OCI-LY7 (cell line): ENCODE data around the gene DDIAS. TPM values are rescaled to one million over a fixed set of nuclear protein-coding genes. Genes with fewer than 3 reads are reported as not detected.

Experiments
- BruUV-seq: library from RNA; stranded (reverse); fragments of 400-500 nt; replicated peaks from 2 replicates; lab custom pipeline; 2021; lab: Mats Ljungman, UMichigan
- CTCF ChIA-PET: fragments of 300-600 bp; sonication (Branson Sonifier 250); formaldehyde crosslinking; loops from one replicate; lab custom pipeline; 2022; ENCODE audit warnings: antibody characterized with exemption; ENCODE audit not compliant: unreplicated experiment; lab: Charles Lee
- POLR2A ChIA-PET: fragments of 300-600 bp; sonication (Branson Sonifier 250); formaldehyde crosslinking; loops from one replicate; lab custom pipeline; 2022; ENCODE audit warnings: antibody characterized with exemption; lab: Charles Lee
- DNase-seq: peaks from one replicate; pipeline ENCODE4 v3.0.0-alpha.2; 2015; ENCODE audit warnings: low spot score
- H2AFZ ChIP-seq: fragments of 200-600 bp; sonication (generic), shearing (Covaris generic); 2 replicates; pipeline ENCODE4 v1.6.1; 2014; ENCODE audit warnings: mild to moderate bottlenecking, antibody characterized with exemption, low read length, moderate library complexity
- H3K27ac ChIP-seq: fragments of 200-600 bp; sonication (generic); 2 replicates; pipeline ENCODE4 v1.5.1; 2014; ENCODE audit warnings: mixed run types, low read depth, mild to moderate bottlenecking, moderate library complexity, low read length, inconsistent platforms; ENCODE audit not compliant: poor library complexity, severe bottlenecking
- H3K36me3 ChIP-seq: fragments of 200-600 bp; sonication (generic); 2 replicates; pipeline ENCODE4 v1.6.1; 2014; ENCODE audit warnings: mild to moderate bottlenecking, antibody characterized with exemption, low read length, moderate library complexity, mixed read lengths; ENCODE audit not compliant: insufficient read depth
- H3K4me1 ChIP-seq: fragments of 200-600 bp; sonication (generic); 2 replicates; pipeline ENCODE4 v1.5.1; 2014; ENCODE audit warnings: mild to moderate bottlenecking, low read length; ENCODE audit not compliant: insufficient read depth, poor library complexity, severe bottlenecking
- H3K4me2 ChIP-seq: fragments of 200-600 bp; sonication (generic); 2 replicates; pipeline ENCODE4 v1.6.1; 2014; ENCODE audit warnings: mild to moderate bottlenecking, low read length
- H3K4me3 ChIP-seq: fragments of 200-600 bp; sonication (generic); 2 replicates; pipeline ENCODE4 v1.5.1; 2014; ENCODE audit warnings: mild to moderate bottlenecking, low read depth, low read length; ENCODE audit not compliant: poor library complexity, severe bottlenecking
- H3K79me2 ChIP-seq: fragments of 200-600 bp; sonication (generic); 2 replicates; pipeline ENCODE4 v1.6.1; 2016; ENCODE audit warnings: low read depth, mild to moderate bottlenecking, low read length, moderate library complexity, mixed read lengths; ENCODE audit not compliant: insufficient read depth
- H3K9me2 ChIP-seq: fragments of 200-600 bp; sonication (generic); 2 replicates; pipeline ENCODE4 v1.6.1; 2016; ENCODE audit warnings: mild to moderate bottlenecking, low read length, mixed read lengths; ENCODE audit not compliant: insufficient read depth
- H3K9me3 ChIP-seq: fragments of 200-600 bp; sonication (generic); 2 replicates; pipeline ENCODE4 v1.6.1; 2014; ENCODE audit warnings: mild to moderate bottlenecking, mixed run types, low read length, mixed read lengths
- H4K20me1 ChIP-seq: fragments of 200-600 bp; sonication (generic); 2 replicates; pipeline ENCODE4 v1.6.1; 2014; ENCODE audit warnings: mild to moderate bottlenecking, antibody characterized with exemption, low read length, moderate library complexity, mixed read lengths; ENCODE audit not compliant: insufficient read depth
- CTCF ChIP-seq: fragments of 200-600 bp; sonication (generic); conservative IDR thresholded peaks from 2 replicates; pipeline ENCODE4 v1.5.1; 2014; ENCODE audit warnings: mild to moderate bottlenecking, antibody characterized with exemption, low read length, moderate library complexity, mixed read lengths
- EZH2phosphoT487 ChIP-seq: fragments of 200-600 bp; sonication (generic); IDR thresholded peaks from 2 replicates; pipeline ENCODE4 v1.6.1; 2018; ENCODE audit warnings: low read depth, borderline replicate concordance, mild to moderate bottlenecking, mixed run types, antibody characterized with exemption, low read length, moderate library complexity, mixed read lengths
- intact Hi-C: fragments of 100-400 bp; cut with micrococcal nuclease; formaldehyde crosslinking; loops from one replicate; pipeline ENCODE4 v1.10.0; 2022; ENCODE audit not compliant: unreplicated experiment
- total RNA-seq, 2 experiments: library from RNA; depleted of rRNA in 1 of 2; stranded (reverse); fragments of >200 nt in 1 of 2; shearing (Covaris generic) in 1 of 2; gene quantifications; 2 replicates each; pipeline ENCODE4 v1.2.3, GENCODE V29; 2014 to 2022

DDIAS gene
- total RNA-seq, 2 experiments from 2014 or later, result 16.7 to 23.1 TPM

- no peaks in the 10 kb centered on the region for H3K9me2 ChIP-seq
- DNase-seq, result no peak
- H2AFZ ChIP-seq, result no peak overlapping the region
- no peaks in the 10 kb centered on the region for H3K79me2 ChIP-seq
- no peak overlapping the region for H3K4me2 ChIP-seq
- no peak overlapping the region for H3K4me3 ChIP-seq
- POLR2A ChIA-PET, result interaction anchor here (0.6 to 1.9 kb wide), 3 partner anchors 7 to 304 kb away, joined by 3 to 8 read pairs (median 3); no protein-coding TSS in a partner anchor
- intact Hi-C loops, result loop anchor here (10.0 kb wide), 1 partner anchor 865 kb away; no protein-coding TSS in a partner anchor
- H3K4me1 ChIP-seq, result no peaks in the 10 kb centered on the region
- CTCF ChIA-PET, result no interaction called here
- H3K27ac ChIP-seq, result no peak overlapping the region
- no peaks in the 10 kb centered on the region for H4K20me1 ChIP-seq
- no peak for TF ChIP-seq CTCF
- no peak for TF ChIP-seq EZH2phosphoT487
- H3K36me3 ChIP-seq, result no peaks in the 10 kb centered on the region
- no peaks in the 10 kb centered on the region for H3K9me3 ChIP-seq
- no TSS peak for BruUV-seq
Measured at GRCh38 chr11:82859750-82860149, 41.8 kb upstream of the DDIAS start.

- no peaks in the 10 kb centered on the region for H3K9me2 ChIP-seq
- CTCF ChIA-PET, result interaction anchor here (0.6 kb wide), 1 partner anchor 25 kb away, joined by 3 read pairs; no protein-coding TSS in a partner anchor
- no peaks in the 10 kb centered on the region for H4K20me1 ChIP-seq
- no peak overlapping the region for H3K27ac ChIP-seq
- no peaks in the 10 kb centered on the region for H3K9me3 ChIP-seq
- intact Hi-C loops, result loop anchor here (10.0 kb wide), 1 partner anchor 862 kb away; no protein-coding TSS in a partner anchor
- no TSS peak for BruUV-seq
- TF ChIP-seq EZH2phosphoT487 (no peak), CTCF (no peak)
- POLR2A ChIA-PET, result interaction anchor here (1.4 kb wide), 1 partner anchor 47 kb away, joined by 3 read pairs; no protein-coding TSS in a partner anchor
- H3K4me2 ChIP-seq, result no peak overlapping the region
- no peak overlapping the region for H3K4me3 ChIP-seq
- no peak for DNase-seq
- H3K4me1 ChIP-seq, result peaks cover 3% of the 10 kb centered on the region
- H2AFZ ChIP-seq, result no peak overlapping the region
- H3K36me3 ChIP-seq, result no peaks in the 10 kb centered on the region
- no peaks in the 10 kb centered on the region for H3K79me2 ChIP-seq
Measured at GRCh38 chr11:82862379-82862778, 39.2 kb upstream of the DDIAS start.

- Histone ChIP-seq H3K27ac (no peak overlapping the region), H3K4me2 (no peak overlapping the region), H2AFZ (no peak overlapping the region), H3K4me3 (no peak overlapping the region), H3K9me2 (no peaks in the 10 kb centered on the region), H3K36me3 (no peaks in the 10 kb centered on the region), H3K79me2 (no peaks in the 10 kb centered on the region), H3K4me1 (peaks cover 9% of the 10 kb centered on the region), H4K20me1 (no peaks in the 10 kb centered on the region), H3K9me3 (no peaks in the 10 kb centered on the region)
- intact Hi-C loops, result loop anchor here (10.0 kb wide), 1 partner anchor 862 kb away; no protein-coding TSS in a partner anchor
- POLR2A ChIA-PET, result interaction anchor here (1.4 kb wide), 1 partner anchor 48 kb away, joined by 3 read pairs; no protein-coding TSS in a partner anchor
- no TSS peak for BruUV-seq
- CTCF ChIA-PET, result interaction anchor here (0.6 kb wide), 1 partner anchor 26 kb away, joined by 3 read pairs; no protein-coding TSS in a partner anchor
- no peak for DNase-seq
- no peak for TF ChIP-seq EZH2phosphoT487
Measured at GRCh38 chr11:82863209-82863608, 38.3 kb upstream of the DDIAS start.
